ENCODE results near the gene SAMD14. TPM values are rescaled to one million over a fixed set of nuclear protein-coding genes. Genes with fewer than 3 reads are reported as not detected.

Gene SAMD14
- polyA plus RNA-seq, 1 donor = 5.7 TPM

DNA sequence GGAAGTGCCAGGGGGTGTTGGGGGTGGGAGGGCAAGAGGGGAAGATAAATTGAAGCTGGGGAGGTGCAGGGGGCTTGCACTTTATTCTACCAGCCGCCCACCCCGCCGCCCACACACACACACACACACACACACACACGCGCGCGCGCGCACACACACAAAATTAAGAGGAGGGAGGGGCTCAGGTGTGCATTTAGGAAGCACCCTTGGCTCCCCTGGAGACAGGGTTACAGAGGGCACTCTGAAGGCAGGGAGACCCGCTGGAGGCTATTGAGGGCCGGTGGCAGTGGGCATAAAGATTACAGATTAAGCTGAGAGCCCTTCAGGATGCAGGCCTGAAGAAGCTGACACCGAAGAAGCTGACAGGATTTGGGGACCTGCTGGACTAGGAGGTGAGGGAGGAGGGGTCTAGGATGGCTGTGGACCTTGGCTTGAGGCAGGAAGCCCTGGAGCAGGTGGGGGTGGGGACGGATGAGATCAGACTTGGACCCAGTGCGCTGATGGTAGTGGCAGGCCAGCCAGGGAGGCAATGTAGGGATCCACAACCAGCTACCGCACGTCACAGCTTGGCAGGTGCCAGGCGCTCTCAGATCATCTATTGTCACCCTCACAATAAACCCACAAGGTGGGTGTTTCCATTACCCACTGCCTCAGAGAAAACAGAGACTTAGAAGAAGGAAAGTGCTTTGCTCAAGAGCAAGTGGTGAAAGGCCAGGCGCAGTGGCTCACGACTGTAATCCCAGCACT lies 772 bp upstream of the SAMD14 start:
- peaks cover 15% of the 10 kb centered on the region for H3K36me3 ChIP-seq (ENCODE audit: control insufficient read depth, insufficient read depth, low read length)
- no peak overlapping the region for H3K27ac ChIP-seq (ENCODE audit: low read length)
- H3K4me3 ChIP-seq (ENCODE audit: low read length) = peak overlapping the region; percentile 37
- H3K27me3 ChIP-seq (ENCODE audit: control insufficient read depth, insufficient read depth, low read length) = peaks cover 9% of the 10 kb centered on the region
- no CpG with 5 or more reads among the region's 19 CpGs for WGBS (ENCODE audit: insufficient coverage, low lambda C conversion rate)
- peaks cover 3% of the 10 kb centered on the region for H3K9me3 ChIP-seq (ENCODE audit: control insufficient read depth, low read depth, low read length)
- peaks cover 30% of the 10 kb centered on the region for H3K4me1 ChIP-seq (ENCODE audit: control insufficient read depth, insufficient read depth, low read length)
- peak; percentile 56 to 73 for DNase-seq

DNA sequence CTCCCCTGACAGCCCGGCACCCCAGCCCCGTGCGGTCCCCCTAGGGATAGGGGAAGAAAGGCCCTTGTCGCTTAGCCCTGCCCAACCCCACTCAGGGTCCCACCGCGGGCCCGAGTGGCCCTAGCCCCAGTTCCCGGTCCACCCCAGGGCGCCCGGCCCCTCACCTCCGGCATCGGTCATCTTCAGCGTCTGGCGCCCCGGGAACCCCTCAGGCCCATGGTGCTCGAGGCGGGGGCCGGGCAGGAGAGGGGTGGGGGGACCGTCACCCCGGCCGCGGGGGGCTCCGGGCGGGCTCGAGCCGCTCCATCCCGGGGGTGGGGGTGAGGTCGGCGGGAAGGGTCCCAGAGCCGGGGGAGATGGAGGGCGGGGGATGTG lies 620 bp downstream of the SAMD14 start:
- Histone ChIP-seq H3K4me3 (ENCODE audit: low read length) (peak overlapping the region; percentile 45), H3K9me3 (ENCODE audit: control insufficient read depth, low read depth, low read length) (peaks cover 3% of the 10 kb centered on the region), H3K36me3 (ENCODE audit: control insufficient read depth, insufficient read depth, low read length) (peaks cover 3% of the 10 kb centered on the region), H3K27me3 (ENCODE audit: control insufficient read depth, insufficient read depth, low read length) (peaks cover 9% of the 10 kb centered on the region), H3K4me1 (ENCODE audit: control insufficient read depth, insufficient read depth, low read length) (peaks cover 30% of the 10 kb centered on the region), H3K27ac (ENCODE audit: low read length) (no peak overlapping the region)
- DNase-seq = no peak
- WGBS (ENCODE audit: insufficient coverage, low lambda C conversion rate) = no CpG with 5 or more reads among the region's 31 CpGs

DNA sequence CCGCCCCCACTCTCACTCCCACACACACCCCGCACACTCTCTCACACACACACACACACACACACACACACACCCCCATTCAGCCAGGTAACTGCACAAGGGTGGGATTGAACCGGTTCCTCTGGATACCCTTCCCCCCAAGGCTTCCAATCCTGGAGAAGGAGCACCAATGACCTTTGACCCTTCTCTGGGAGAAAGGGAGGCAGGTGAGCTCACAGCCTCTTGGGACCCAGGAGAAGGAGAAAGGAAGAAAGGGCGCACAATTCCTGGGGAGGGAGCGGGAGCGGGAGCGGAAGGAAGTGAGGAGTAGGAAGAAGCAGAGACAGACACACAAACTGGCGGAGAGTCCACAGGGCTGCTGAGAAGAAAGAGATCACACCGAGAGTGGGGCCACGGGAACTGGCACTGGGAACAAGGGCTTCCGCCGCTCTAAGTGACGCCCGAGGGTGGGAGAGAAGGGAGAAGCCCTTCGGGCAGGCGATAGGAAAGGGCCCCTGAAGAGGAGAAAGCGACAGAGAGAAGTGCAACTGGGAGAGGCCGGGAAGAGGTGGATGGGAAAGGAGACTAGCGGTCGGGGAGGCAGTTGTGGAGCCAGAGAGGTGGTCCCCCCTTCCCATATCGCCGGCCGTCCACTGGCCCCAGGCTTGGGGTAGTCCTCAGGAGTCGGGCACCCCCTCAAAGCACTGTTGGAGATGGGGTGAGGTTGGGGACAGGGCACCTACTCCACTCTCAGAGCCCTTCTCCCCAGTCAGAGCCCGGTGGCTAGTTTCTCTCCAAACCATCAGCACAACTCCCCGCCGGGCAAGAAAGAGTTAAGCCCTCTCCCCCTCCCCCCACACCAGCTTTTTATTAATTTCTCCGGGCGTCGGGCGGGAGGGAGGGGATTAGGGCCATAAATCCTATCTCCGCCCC lies 1.3 kb downstream of the SAMD14 start:
- H3K4me1 ChIP-seq (ENCODE audit: control insufficient read depth, insufficient read depth, low read length) = peaks cover 28% of the 10 kb centered on the region
- H3K27ac ChIP-seq (ENCODE audit: low read length) = peak overlapping the region; percentile 58
- H3K27me3 ChIP-seq (ENCODE audit: control insufficient read depth, insufficient read depth, low read length) = peaks cover 9% of the 10 kb centered on the region
- H3K36me3 ChIP-seq (ENCODE audit: control insufficient read depth, insufficient read depth, low read length) = no peaks in the 10 kb centered on the region
- H3K4me3 ChIP-seq (ENCODE audit: low read length) = peak overlapping the region; percentile 45
- WGBS (ENCODE audit: insufficient coverage, low lambda C conversion rate) = 20% methylated on average over 1 of the region's 32 CpGs
- peak; percentile 60 to 84 for DNase-seq
- peaks cover 3% of the 10 kb centered on the region for H3K9me3 ChIP-seq (ENCODE audit: control insufficient read depth, low read depth, low read length)

DNA sequence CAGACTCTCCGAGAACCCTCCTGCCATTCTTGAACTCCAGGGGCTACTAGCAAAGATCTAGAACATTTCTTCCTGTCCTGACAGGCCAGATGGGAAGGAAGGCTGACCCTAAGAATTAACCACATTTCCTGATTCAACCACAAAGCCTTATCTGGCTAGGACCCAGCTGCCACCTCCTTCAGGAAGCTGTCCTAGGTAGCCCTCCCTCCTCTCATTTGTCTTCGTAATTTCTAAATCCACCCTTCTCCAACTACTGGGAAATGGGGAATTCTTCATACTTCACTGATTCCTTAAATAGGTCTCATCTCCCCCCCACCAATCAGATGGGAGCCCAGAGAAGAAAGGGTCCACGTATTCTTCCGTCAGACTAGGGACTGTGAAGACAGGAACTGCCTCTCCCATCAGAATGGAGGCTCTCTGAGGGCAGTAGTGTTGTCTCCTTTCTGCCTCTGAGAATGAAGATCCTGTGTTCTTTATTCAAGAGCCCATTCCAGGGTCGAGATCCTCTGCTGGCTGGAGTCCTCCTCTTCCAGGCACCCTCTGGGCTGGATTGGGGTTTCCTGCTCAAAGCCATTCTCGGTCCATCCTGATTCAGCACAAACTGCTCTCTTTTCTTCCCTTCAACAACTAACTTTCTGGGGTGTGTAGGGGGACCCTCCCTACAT lies 2.1 kb downstream of the SAMD14 start:
- H3K36me3 ChIP-seq (ENCODE audit: control insufficient read depth, insufficient read depth, low read length) = no peaks in the 10 kb centered on the region
- WGBS (ENCODE audit: insufficient coverage, low lambda C conversion rate) = no CpG with 5 or more reads among the region's 6 CpGs
- H3K27me3 ChIP-seq (ENCODE audit: control insufficient read depth, insufficient read depth, low read length) = peaks cover 9% of the 10 kb centered on the region
- no peak overlapping the region for H3K4me3 ChIP-seq (ENCODE audit: low read length)
- no peak for DNase-seq
- no peak overlapping the region for H3K27ac ChIP-seq (ENCODE audit: low read length)
- H3K4me1 ChIP-seq (ENCODE audit: control insufficient read depth, insufficient read depth, low read length) = peaks cover 26% of the 10 kb centered on the region
- H3K9me3 ChIP-seq (ENCODE audit: control insufficient read depth, low read depth, low read length) = peaks cover 3% of the 10 kb centered on the region

DNA sequence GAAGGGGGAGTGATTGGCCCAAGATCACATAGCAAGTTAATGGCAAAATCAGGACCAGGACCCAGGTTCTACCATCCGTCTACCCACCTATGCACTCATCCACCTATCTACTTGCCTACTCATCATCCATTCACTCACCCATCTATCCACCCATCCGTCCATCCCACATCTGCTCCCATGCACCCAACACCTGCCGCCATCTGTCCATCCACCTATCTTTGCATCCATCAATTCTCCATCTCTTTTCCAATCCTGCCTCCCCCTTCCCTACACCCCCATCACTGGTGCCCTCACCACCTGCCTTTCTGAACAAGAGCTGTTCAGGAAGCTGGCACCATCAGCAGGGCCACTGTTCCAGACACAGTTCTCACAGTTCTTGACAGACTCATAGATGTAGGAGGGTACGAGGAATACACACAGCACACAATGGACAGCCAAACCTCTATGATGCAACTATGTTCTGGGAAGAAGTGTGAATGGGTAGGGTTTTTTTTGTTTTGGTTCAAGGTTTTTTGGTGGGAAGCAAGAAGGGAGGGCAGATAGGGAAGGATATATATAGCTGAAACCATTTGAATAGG lies 4.5 kb downstream of the SAMD14 start:
- Histone ChIP-seq H3K4me1 (ENCODE audit: control insufficient read depth, insufficient read depth, low read length) (peaks cover 24% of the 10 kb centered on the region), H3K27ac (ENCODE audit: low read length) (no peak overlapping the region), H3K4me3 (ENCODE audit: low read length) (no peak overlapping the region), H3K27me3 (ENCODE audit: control insufficient read depth, insufficient read depth, low read length) (peaks cover 4% of the 10 kb centered on the region), H3K36me3 (ENCODE audit: control insufficient read depth, insufficient read depth, low read length) (no peaks in the 10 kb centered on the region), H3K9me3 (ENCODE audit: control insufficient read depth, low read depth, low read length) (peaks cover 3% of the 10 kb centered on the region)
- no peak for DNase-seq
- WGBS (ENCODE audit: insufficient coverage, low lambda C conversion rate) = 95% methylated on average over 2 of the region's 4 CpGs

DNA sequence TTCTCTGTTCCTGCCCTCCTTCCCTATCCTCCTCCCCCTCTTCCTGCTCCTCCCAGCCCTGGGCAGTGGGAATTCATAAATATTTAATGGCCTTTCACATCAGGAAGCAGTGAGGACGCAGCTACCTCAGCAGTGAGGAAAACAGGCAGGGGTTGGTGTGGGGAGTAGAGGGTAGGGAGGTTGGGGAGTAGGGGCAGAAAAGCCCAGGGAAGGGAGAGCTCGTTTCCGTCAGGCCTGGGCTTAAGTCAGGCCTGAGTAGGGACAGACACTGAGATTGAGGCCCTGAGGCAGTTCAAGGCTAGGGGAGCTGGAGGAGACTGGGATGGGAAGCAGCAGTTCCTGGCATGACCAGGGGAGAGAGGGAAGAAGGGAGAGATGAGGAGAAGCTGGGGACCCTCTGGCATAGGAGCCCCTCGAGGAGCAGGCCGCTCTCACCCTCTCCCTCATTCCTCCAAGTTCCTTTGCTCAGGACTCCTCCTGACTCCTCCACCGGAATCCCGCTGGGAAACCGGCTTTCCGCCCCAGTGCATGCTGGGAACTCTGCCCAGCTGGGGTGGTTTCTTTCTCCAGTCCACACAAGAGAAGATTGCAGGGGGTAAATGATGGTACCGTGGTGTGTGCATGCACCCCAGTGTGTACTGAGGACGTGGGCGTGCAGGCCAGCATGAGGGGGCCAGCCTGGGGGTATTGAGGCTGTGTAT lies 6.2 kb downstream of the SAMD14 start:
- DNase-seq = no peak
- no peak overlapping the region for H3K4me3 ChIP-seq (ENCODE audit: low read length)
- H3K36me3 ChIP-seq (ENCODE audit: control insufficient read depth, insufficient read depth, low read length) = no peaks in the 10 kb centered on the region
- peaks cover 2% of the 10 kb centered on the region for H3K27me3 ChIP-seq (ENCODE audit: control insufficient read depth, insufficient read depth, low read length)
- no peaks in the 10 kb centered on the region for H3K9me3 ChIP-seq (ENCODE audit: control insufficient read depth, low read depth, low read length)
- H3K27ac ChIP-seq (ENCODE audit: low read length) = peak overlapping the region; percentile 28
- H3K4me1 ChIP-seq (ENCODE audit: control insufficient read depth, insufficient read depth, low read length) = peaks cover 17% of the 10 kb centered on the region
- WGBS (ENCODE audit: insufficient coverage, low lambda C conversion rate) = no CpG with 5 or more reads among the region's 12 CpGs

DNA sequence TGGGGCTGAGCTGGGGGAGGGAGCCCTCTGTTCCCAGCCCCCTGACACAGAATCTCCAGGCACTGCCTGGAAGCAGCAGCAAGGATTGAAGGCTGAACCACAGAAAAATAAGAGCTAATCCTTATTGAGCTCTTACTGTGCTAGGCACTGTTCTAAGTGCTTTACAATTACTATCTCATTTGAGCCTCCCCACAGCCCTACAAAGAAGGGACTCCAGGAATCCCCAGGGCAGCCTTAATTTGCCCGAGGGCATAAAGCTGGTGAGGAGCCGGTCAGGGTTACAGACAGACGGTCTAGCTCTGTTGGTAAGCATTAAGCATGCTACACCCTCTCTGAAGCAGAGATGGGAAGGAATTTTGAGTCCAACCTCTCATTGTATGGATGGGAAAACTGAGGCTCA lies 7.0 kb downstream of the SAMD14 start:
- peaks cover 9% of the 10 kb centered on the region for H3K4me1 ChIP-seq (ENCODE audit: control insufficient read depth, insufficient read depth, low read length)
- H3K36me3 ChIP-seq (ENCODE audit: control insufficient read depth, insufficient read depth, low read length) = no peaks in the 10 kb centered on the region
- no peak for DNase-seq
- WGBS (ENCODE audit: insufficient coverage, low lambda C conversion rate) = no CpG with 5 or more reads among the region's 3 CpGs
- no peaks in the 10 kb centered on the region for H3K9me3 ChIP-seq (ENCODE audit: control insufficient read depth, low read depth, low read length)
- H3K4me3 ChIP-seq (ENCODE audit: low read length) = no peak overlapping the region
- H3K27ac ChIP-seq (ENCODE audit: low read length) = no peak overlapping the region
- H3K27me3 ChIP-seq (ENCODE audit: control insufficient read depth, insufficient read depth, low read length) = peaks cover 2% of the 10 kb centered on the region

DNA sequence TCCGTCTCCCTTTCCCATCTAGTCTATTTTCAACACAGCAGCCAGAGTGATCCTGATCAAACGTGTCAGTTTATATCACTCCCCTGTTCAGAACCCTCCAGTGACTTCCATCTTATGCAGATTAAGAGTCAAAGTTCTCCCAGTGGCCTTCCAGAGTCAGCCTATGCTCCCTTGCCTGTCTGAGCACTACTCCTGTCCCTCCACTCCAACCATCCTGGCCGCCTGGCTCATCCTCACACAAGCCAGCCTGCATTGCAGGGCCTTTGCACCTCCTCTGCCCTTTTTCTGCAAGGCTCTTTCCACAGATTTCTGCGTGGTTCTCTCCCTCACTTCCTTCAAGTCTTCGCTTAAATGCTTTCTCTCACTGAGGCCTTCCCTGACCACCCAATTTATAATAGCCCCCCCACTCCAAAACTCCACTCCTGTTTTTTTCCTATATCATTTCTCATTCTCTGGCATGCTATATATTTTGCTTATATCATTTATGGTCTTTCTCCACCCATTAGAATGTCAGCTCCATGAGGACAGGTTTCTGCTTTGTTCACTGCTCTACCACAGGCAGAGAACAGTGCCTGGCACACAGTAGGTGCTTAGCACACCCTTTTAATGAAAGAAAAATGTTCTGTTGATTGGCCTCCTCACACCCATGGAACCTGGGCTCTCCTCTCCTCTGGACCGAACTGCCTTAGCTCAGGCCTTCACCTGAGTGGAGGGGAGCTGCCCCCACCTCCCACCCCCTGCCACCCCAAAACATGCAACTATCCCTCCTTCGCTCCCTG lies 9.3 kb downstream of the SAMD14 start:
- Histone ChIP-seq H3K36me3 (ENCODE audit: control insufficient read depth, insufficient read depth, low read length) (no peaks in the 10 kb centered on the region), H3K4me1 (ENCODE audit: control insufficient read depth, insufficient read depth, low read length) (peaks cover 16% of the 10 kb centered on the region), H3K27ac (ENCODE audit: low read length) (no peak overlapping the region), H3K9me3 (ENCODE audit: control insufficient read depth, low read depth, low read length) (no peaks in the 10 kb centered on the region), H3K4me3 (ENCODE audit: low read length) (no peak overlapping the region), H3K27me3 (ENCODE audit: control insufficient read depth, insufficient read depth, low read length) (peaks cover 2% of the 10 kb centered on the region)
- DNase-seq = no peak
- 94% methylated on average over 3 of the region's 7 CpGs for WGBS (ENCODE audit: insufficient coverage, low lambda C conversion rate)

DNA sequence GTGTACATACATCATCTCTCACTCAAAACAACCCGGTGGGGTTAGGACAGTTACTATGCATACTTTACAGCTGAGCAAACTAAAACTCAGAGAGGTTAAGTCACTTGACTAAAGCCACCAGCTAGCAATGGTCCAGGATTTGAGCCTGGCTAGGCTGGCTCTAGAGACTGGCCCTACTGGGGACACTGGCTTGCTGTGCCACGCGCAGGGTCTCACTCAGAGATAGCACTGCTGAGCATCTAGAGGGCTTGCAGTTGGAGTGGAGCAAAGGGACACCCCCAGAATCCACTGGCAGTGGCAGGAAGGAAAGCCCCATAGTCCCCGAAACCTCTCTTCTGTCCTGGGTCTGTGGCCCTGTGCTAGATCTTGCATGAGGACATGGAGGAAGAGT lies 11.1 kb downstream of the SAMD14 start:
- Histone ChIP-seq H3K27me3 (ENCODE audit: control insufficient read depth, insufficient read depth, low read length) (peaks cover 2% of the 10 kb centered on the region), H3K27ac (ENCODE audit: low read length) (no peak overlapping the region), H3K9me3 (ENCODE audit: control insufficient read depth, low read depth, low read length) (no peaks in the 10 kb centered on the region), H3K4me3 (ENCODE audit: low read length) (no peak overlapping the region), H3K36me3 (ENCODE audit: control insufficient read depth, insufficient read depth, low read length) (no peaks in the 10 kb centered on the region), H3K4me1 (ENCODE audit: control insufficient read depth, insufficient read depth, low read length) (peaks cover 14% of the 10 kb centered on the region)
- DNase-seq = no peak
- whole genome bisulfite sequencing (ENCODE audit: insufficient coverage, low lambda C conversion rate) = no CpG with 5 or more reads among the region's 4 CpGs

Data from large intestine (tissue), 3 donors.